ENCODE data around the gene PERM1. TPM values are rescaled to one million over a fixed set of nuclear protein-coding genes. Genes with fewer than 3 reads are reported as not detected.
A peak's percentile ranks its signal among the peaks of the same experiment; 100 is the strongest.

PERM1 gene
- total RNA-seq, 1 experiment from 2014 or later, result 0.47 TPM

- ATAC-seq (peak; percentile 24), DNase-seq (peak; percentile 75)
- Histone ChIP-seq H3K9me3 (ENCODE audit: low read length) (no peaks in the 10 kb centered on the region), H3K36me3 (ENCODE audit: low read depth, low read length) (no peaks in the 10 kb centered on the region), H3K9ac (ENCODE audit: low read length) (peak overlapping the region; percentile 37; the same call in 1 of the 2 replicates), H3K4me2 (ENCODE audit: low read length) (peak overlapping the region; percentile 22; the same call in 1 of the 2 replicates), H3K79me2 (ENCODE audit: low read length) (peaks cover 14% of the 10 kb centered on the region), H3K9me2 (replicated peaks; ENCODE audit: low read length) (no peaks in the 10 kb centered on the region), H2AFZ (ENCODE audit: low read length) (no peak overlapping the region), H3K4me3 (ENCODE audit: low read length) (no peak overlapping the region), H4K20me1 (ENCODE audit: low read length) (no peaks in the 10 kb centered on the region), H3K4me1 (ENCODE audit: insufficient read depth, low read length) (peaks cover 15% of the 10 kb centered on the region), H3K27ac (ENCODE audit: low read length) (peak overlapping the region; percentile 51), H3F3A (ENCODE audit: low read length, unreplicated experiment) (no peaks in the 10 kb centered on the region), H3K27me3 (ENCODE audit: low read length) (no peaks in the 10 kb centered on the region)
- ChIA-PET CTCF (no interaction called here), POLR2A (ENCODE audit: unreplicated experiment) (no interaction called here)
- no TSS peak for BruUV-seq (replicated peaks)
- TF ChIP-seq EZH2phosphoT487 (IDR thresholded peaks at IDR 0.05; ENCODE audit: borderline replicate concordance, low read length), result no peak
- TF ChIP-seq EZH2 (IDR thresholded peaks at IDR 0.05; ENCODE audit: low read length, unreplicated experiment), result no peak
- TF ChIP-seq CTCF (conservative IDR thresholded peaks at IDR 0.05; ENCODE audit: low read depth, low read length), result no peak
- intact Hi-C loops (cut with micrococcal nuclease), result no loop called here
These were observed 24.6 kb upstream of the PERM1 start for GRCh38 chr1:1006305-1007159.

GRCh38 chr1:1005774-1006304 is 23.9 kb upstream of the PERM1 start:
- no TSS peak for BruUV-seq (replicated peaks)
- H3K27me3 ChIP-seq (ENCODE audit: low read length), result no peaks in the 10 kb centered on the region
- TF ChIP-seq EZH2 (IDR thresholded peaks at IDR 0.05; ENCODE audit: low read length, unreplicated experiment) (no peak), CTCF (conservative IDR thresholded peaks at IDR 0.05; ENCODE audit: low read depth, low read length) (no peak), EZH2phosphoT487 (IDR thresholded peaks at IDR 0.05; ENCODE audit: borderline replicate concordance, low read length) (no peak)
- peak overlapping the region; percentile 37; the same call in 1 of the 2 replicates for H3K9ac ChIP-seq (ENCODE audit: low read length)
- ATAC-seq (no peak), DNase-seq (no peak)
- no peaks in the 10 kb centered on the region for H3K36me3 ChIP-seq (ENCODE audit: low read depth, low read length)
- H3K4me2 ChIP-seq (ENCODE audit: low read length), result peak overlapping the region; percentile 22; the same call in 1 of the 2 replicates
- no peaks in the 10 kb centered on the region for H4K20me1 ChIP-seq (ENCODE audit: low read length)
- no peaks in the 10 kb centered on the region for H3F3A ChIP-seq (ENCODE audit: low read length, unreplicated experiment)
- H2AFZ ChIP-seq (ENCODE audit: low read length), result no peak overlapping the region
- H3K9me3 ChIP-seq (ENCODE audit: low read length), result no peaks in the 10 kb centered on the region
- intact Hi-C loops (cut with micrococcal nuclease), result no loop called here
- H3K27ac ChIP-seq (ENCODE audit: low read length), result peak overlapping the region; percentile 51
- no peaks in the 10 kb centered on the region for H3K9me2 ChIP-seq (replicated peaks; ENCODE audit: low read length)
- H3K79me2 ChIP-seq (ENCODE audit: low read length), result peaks cover 21% of the 10 kb centered on the region
- peaks cover 18% of the 10 kb centered on the region for H3K4me1 ChIP-seq (ENCODE audit: insufficient read depth, low read length)
- ChIA-PET CTCF (no interaction called here), POLR2A (ENCODE audit: unreplicated experiment) (no interaction called here)
- no peak overlapping the region for H3K4me3 ChIP-seq (ENCODE audit: low read length)
